ENCODE measurements around the gene SNORC.

- TF ChIP-seq POLR2AphosphoS5 (IDR thresholded peaks at IDR 0.05): no peak
- TF ChIP-seq, protein P1, sequence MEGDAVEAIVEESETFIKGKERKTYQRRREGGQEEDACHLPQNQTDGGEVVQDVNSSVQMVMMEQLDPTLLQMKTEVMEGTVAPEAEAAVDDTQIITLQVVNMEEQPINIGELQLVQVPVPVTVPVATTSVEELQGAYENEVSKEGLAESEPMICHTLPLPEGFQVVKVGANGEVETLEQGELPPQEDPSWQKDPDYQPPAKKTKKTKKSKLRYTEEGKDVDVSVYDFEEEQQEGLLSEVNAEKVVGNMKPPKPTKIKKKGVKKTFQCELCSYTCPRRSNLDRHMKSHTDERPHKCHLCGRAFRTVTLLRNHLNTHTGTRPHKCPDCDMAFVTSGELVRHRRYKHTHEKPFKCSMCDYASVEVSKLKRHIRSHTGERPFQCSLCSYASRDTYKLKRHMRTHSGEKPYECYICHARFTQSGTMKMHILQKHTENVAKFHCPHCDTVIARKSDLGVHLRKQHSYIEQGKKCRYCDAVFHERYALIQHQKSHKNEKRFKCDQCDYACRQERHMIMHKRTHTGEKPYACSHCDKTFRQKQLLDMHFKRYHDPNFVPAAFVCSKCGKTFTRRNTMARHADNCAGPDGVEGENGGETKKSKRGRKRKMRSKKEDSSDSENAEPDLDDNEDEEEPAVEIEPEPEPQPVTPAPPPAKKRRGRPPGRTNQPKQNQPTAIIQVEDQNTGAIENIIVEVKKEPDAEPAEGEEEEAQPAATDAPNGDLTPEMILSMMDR (IDR thresholded peaks at IDR 0.05): no peak
- TF ChIP-seq POLR2A (IDR thresholded peaks at IDR 0.05): no peak
Observed at GRCh38 chr2:232920760-232921159, 50.7 kb downstream of the SNORC start.

Data from prostate gland (tissue), 2 donors.